Measurements from ENCODE around the gene ASNSD1.

DNA sequence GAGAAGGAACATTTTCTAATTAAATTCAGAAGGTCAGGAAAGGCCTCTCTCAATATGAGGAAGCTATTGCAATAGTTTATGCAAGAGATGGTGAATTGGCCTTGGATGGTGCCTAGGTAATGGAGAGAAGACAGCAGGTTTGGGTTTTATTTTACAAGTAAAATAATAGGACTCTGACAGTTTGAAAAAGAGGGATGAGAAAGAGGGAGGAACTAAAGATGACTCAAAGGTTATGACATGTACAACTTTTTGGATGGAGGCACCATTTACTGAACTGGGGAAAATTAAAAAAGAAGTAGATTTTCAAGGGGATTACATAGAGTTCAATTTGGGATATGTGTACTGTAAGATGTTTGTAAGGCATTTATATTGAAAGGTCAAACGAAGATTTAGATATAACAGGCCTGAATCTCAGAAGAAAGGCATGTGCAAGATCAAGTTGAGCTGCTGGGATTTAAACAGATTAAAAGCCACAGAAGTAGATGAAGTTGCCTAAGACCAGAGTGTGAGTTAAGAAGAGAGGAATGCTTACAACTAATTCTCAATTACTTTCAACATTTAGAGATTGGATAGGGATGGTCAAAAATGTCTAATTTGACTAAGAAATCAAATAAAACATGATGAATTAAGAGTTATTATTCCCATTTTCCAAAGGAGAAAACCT, 12.3 kb upstream of the ASNSD1 start:
- TF ChIP-seq, protein P1, sequence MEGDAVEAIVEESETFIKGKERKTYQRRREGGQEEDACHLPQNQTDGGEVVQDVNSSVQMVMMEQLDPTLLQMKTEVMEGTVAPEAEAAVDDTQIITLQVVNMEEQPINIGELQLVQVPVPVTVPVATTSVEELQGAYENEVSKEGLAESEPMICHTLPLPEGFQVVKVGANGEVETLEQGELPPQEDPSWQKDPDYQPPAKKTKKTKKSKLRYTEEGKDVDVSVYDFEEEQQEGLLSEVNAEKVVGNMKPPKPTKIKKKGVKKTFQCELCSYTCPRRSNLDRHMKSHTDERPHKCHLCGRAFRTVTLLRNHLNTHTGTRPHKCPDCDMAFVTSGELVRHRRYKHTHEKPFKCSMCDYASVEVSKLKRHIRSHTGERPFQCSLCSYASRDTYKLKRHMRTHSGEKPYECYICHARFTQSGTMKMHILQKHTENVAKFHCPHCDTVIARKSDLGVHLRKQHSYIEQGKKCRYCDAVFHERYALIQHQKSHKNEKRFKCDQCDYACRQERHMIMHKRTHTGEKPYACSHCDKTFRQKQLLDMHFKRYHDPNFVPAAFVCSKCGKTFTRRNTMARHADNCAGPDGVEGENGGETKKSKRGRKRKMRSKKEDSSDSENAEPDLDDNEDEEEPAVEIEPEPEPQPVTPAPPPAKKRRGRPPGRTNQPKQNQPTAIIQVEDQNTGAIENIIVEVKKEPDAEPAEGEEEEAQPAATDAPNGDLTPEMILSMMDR (IDR thresholded peaks at IDR 0.05), result no peak
- TF ChIP-seq, protein P2, sequence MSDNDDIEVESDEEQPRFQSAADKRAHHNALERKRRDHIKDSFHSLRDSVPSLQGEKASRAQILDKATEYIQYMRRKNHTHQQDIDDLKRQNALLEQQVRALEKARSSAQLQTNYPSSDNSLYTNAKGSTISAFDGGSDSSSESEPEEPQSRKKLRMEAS (IDR thresholded peaks at IDR 0.05; ENCODE audit: low read depth), result no peak
- no peak for TF ChIP-seq FOSL2 (IDR thresholded peaks at IDR 0.05; ENCODE audit: borderline replicate concordance, low read depth)
- TF ChIP-seq TAF1 (IDR thresholded peaks at IDR 0.05; ENCODE audit: borderline replicate concordance, low read depth, low read length), result no peak
- TF ChIP-seq GABPA (IDR thresholded peaks at IDR 0.05; ENCODE audit: low read depth), result no peak
- TF ChIP-seq, protein P3, sequence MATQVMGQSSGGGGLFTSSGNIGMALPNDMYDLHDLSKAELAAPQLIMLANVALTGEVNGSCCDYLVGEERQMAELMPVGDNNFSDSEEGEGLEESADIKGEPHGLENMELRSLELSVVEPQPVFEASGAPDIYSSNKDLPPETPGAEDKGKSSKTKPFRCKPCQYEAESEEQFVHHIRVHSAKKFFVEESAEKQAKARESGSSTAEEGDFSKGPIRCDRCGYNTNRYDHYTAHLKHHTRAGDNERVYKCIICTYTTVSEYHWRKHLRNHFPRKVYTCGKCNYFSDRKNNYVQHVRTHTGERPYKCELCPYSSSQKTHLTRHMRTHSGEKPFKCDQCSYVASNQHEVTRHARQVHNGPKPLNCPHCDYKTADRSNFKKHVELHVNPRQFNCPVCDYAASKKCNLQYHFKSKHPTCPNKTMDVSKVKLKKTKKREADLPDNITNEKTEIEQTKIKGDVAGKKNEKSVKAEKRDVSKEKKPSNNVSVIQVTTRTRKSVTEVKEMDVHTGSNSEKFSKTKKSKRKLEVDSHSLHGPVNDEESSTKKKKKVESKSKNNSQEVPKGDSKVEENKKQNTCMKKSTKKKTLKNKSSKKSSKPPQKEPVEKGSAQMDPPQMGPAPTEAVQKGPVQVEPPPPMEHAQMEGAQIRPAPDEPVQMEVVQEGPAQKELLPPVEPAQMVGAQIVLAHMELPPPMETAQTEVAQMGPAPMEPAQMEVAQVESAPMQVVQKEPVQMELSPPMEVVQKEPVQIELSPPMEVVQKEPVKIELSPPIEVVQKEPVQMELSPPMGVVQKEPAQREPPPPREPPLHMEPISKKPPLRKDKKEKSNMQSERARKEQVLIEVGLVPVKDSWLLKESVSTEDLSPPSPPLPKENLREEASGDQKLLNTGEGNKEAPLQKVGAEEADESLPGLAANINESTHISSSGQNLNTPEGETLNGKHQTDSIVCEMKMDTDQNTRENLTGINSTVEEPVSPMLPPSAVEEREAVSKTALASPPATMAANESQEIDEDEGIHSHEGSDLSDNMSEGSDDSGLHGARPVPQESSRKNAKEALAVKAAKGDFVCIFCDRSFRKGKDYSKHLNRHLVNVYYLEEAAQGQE (IDR thresholded peaks at IDR 0.05; ENCODE audit: low read depth, low read length), result no peak
- no peak for TF ChIP-seq POLR2AphosphoS5 (IDR thresholded peaks at IDR 0.05; ENCODE audit: low read depth, low read length)
- no peak for TF ChIP-seq NFIC (IDR thresholded peaks at IDR 0.05; ENCODE audit: borderline replicate concordance)
- no peak for TF ChIP-seq YY1 (IDR thresholded peaks at IDR 0.05; ENCODE audit: low read depth)
- TF ChIP-seq, protein P4, sequence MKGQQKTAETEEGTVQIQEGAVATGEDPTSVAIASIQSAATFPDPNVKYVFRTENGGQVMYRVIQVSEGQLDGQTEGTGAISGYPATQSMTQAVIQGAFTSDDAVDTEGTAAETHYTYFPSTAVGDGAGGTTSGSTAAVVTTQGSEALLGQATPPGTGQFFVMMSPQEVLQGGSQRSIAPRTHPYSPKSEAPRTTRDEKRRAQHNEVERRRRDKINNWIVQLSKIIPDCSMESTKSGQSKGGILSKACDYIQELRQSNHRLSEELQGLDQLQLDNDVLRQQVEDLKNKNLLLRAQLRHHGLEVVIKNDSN (IDR thresholded peaks at IDR 0.05; ENCODE audit: borderline replicate concordance, low read depth), result no peak
- TF ChIP-seq FOXM1 (IDR thresholded peaks at IDR 0.05; ENCODE audit: low read depth), result no peak
- TF ChIP-seq TCF12 (IDR thresholded peaks at IDR 0.05), result no peak
- TF ChIP-seq, protein P5, sequence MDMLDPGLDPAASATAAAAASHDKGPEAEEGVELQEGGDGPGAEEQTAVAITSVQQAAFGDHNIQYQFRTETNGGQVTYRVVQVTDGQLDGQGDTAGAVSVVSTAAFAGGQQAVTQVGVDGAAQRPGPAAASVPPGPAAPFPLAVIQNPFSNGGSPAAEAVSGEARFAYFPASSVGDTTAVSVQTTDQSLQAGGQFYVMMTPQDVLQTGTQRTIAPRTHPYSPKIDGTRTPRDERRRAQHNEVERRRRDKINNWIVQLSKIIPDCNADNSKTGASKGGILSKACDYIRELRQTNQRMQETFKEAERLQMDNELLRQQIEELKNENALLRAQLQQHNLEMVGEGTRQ (IDR thresholded peaks at IDR 0.05; ENCODE audit: borderline replicate concordance, low read depth, low read length), result no peak
